ENCODE measurements around the gene PHLDB2.

DNA sequence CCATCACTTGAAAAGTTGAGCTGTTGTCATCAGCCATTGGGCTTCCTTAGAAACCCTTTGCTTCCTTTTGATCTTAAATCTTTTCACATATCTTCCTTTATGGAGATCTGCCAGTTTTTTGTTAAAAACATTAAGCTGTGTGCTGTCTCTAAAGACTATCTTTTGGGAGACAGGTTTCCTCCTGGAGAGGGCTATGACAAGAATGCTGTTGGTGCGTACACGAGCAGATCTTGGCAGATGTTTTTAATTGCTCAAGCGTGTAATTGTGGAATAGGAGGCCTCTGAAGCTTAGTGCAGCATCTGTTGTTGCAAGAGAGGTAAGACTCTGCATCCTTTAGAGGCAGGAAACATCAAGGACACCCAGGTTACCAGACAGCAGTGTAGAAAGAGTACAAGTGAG, 56.8 kb downstream of the PHLDB2 start:
- TF ChIP-seq ARNTL (CRISPR knock-in tag; IDR thresholded peaks at IDR 0.05; ENCODE audit: borderline replicate concordance, low read depth) (no peak), PPARA (CRISPR knock-in tag; IDR thresholded peaks at IDR 0.05; ENCODE audit: borderline replicate concordance) (no peak), ISL1 (CRISPR knock-in tag; IDR thresholded peaks at IDR 0.05) (no peak), ZC3H10 (CRISPR knock-in tag; IDR thresholded peaks at IDR 0.05) (no peak), RARB (CRISPR knock-in tag; IDR thresholded peaks at IDR 0.05) (no peak), TOX (CRISPR knock-in tag; IDR thresholded peaks at IDR 0.05; ENCODE audit: borderline replicate concordance) (no peak)
- TF ChIP-seq, protein P1, sequence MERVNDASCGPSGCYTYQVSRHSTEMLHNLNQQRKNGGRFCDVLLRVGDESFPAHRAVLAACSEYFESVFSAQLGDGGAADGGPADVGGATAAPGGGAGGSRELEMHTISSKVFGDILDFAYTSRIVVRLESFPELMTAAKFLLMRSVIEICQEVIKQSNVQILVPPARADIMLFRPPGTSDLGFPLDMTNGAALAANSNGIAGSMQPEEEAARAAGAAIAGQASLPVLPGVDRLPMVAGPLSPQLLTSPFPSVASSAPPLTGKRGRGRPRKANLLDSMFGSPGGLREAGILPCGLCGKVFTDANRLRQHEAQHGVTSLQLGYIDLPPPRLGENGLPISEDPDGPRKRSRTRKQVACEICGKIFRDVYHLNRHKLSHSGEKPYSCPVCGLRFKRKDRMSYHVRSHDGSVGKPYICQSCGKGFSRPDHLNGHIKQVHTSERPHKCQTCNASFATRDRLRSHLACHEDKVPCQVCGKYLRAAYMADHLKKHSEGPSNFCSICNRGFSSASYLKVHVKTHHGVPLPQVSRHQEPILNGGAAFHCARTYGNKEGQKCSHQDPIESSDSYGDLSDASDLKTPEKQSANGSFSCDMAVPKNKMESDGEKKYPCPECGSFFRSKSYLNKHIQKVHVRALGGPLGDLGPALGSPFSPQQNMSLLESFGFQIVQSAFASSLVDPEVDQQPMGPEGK (CRISPR knock-in tag; IDR thresholded peaks at IDR 0.05; ENCODE audit: borderline replicate concordance), result no peak
